CD4-positive, alpha-beta T cell treated with Interleukin-6 for 4 hours (primary cell): ENCODE measurements around the gene TSC22D3.

Experiments used
- DNase-seq: peaks from one replicate; pipeline ENCODE4 v3.0.0-alpha.2; 2020; ENCODE audit warnings: mixed read lengths

Gene TSC22D3

GRCh38 chrX:107758231-107758766, 17.3 kb downstream of the TSC22D3 start:
- DNase-seq: no peak

GRCh38 chrX:107755721-107756120, 19.9 kb downstream of the TSC22D3 start:
- no peak for DNase-seq

GRCh38 chrX:107753187-107753586, 22.4 kb downstream of the TSC22D3 start:
- no peak for DNase-seq

- no peak for DNase-seq
Measured at GRCh38 chrX:107752714-107753113, 22.9 kb downstream of the TSC22D3 start.

- DNase-seq: no peak
Measured at GRCh38 chrX:107752043-107752442, 23.5 kb downstream of the TSC22D3 start.

- DNase-seq: no peak
Measured at GRCh38 chrX:107750861-107751445, 24.6 kb downstream of the TSC22D3 start.

- no peak for DNase-seq
Measured at GRCh38 chrX:107750263-107750662, 25.3 kb downstream of the TSC22D3 start.

GRCh38 chrX:107748506-107748905, 27.1 kb downstream of the TSC22D3 start:
- no peak for DNase-seq

- no peak for DNase-seq
Measured at GRCh38 chrX:107747596-107748161, 27.9 kb downstream of the TSC22D3 start.

- DNase-seq: no peak
Measured at GRCh38 chrX:107744868-107745267, 30.7 kb downstream of the TSC22D3 start.

- no peak for DNase-seq
Measured at GRCh38 chrX:107743995-107744394, 31.6 kb downstream of the TSC22D3 start.

GRCh38 chrX:107742700-107743191, 32.8 kb downstream of the TSC22D3 start:
- peak; percentile 9 for DNase-seq

- no peak for DNase-seq
Measured at GRCh38 chrX:107741404-107741790, 34.2 kb downstream of the TSC22D3 start.

GRCh38 chrX:107739541-107739940, 36.0 kb downstream of the TSC22D3 start:
- no peak for DNase-seq

- DNase-seq: no peak
Measured at GRCh38 chrX:107738768-107739167, 36.8 kb downstream of the TSC22D3 start.

GRCh38 chrX:107738272-107738671, 37.3 kb downstream of the TSC22D3 start:
- DNase-seq: no peak

GRCh38 chrX:107736781-107737531, 38.6 kb downstream of the TSC22D3 start:
- no peak for DNase-seq

GRCh38 chrX:107734646-107735045, 40.9 kb downstream of the TSC22D3 start:
- DNase-seq: no peak

GRCh38 chrX:107733686-107734085, 41.9 kb downstream of the TSC22D3 start:
- no peak for DNase-seq

- DNase-seq: no peak
Measured at GRCh38 chrX:107731831-107732502, 43.6 kb downstream of the TSC22D3 start.

GRCh38 chrX:107730991-107731766, 44.4 kb downstream of the TSC22D3 start:
- no peak for DNase-seq

GRCh38 chrX:107730298-107730655, 45.3 kb downstream of the TSC22D3 start:
- no peak for DNase-seq
